ENCODE results near the gene NTN3. TPM values are rescaled to one million over a fixed set of nuclear protein-coding genes. Genes with fewer than 3 reads are reported as not detected.

Gene NTN3
- total and polyA plus RNA-seq, 9 donors = 0.12 to 0.34 (median 0.19) TPM; not detected in 5

DNA sequence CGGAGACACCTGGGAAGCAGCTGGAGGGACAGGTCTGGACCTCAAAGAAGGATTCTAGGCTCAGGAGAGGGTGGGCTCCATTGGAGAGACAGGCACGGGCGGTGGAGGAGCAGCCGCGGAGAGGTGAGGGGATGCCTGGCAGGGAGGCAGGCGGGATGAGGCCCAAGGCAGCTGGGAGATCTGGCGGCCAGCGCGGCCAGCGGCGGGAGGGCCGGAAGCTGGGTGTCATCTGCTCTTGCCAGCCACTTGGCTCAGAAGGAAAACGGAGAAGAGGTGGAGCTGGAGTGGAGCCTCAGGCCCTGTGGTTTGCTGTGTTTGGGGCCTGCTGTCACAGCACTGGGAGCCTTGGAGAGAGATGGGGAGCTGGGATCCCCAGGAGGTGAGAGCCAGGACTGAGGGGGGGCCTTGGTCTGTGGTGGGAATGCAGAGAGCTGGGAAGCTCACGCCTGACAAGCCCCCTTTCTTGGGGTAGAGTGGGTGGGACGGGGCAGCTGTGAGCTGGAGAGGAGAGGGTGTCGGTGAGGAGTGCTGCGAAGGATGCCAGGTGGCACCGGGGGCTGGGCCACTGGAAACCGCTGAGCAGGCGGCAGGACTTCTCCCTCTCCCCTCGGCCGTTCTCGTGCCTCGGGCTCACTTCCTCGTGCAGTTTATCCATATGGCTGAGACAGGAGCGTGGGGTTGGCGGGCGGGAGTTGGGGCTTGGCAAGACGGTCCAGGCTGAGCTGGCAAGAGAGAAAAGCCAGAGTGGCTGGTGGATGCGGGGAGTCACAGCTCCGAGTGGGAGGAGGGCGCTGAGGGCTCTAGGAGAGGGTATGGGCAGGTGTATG is 11.8 kb downstream of the NTN3 start:
- Histone ChIP-seq H3K4me3 (no peak overlapping the region), H3K36me3 (no peaks in the 10 kb centered on the region), H3K27me3 (no peaks in the 10 kb centered on the region), H3K9me3 (no peaks in the 10 kb centered on the region), H3K27ac (no peak overlapping the region), H3K4me1 (ENCODE audit: insufficient read depth) (peaks cover 14% of the 10 kb centered on the region)
- DNase-seq = peak; percentile 57 to 77 (median 67)
- intact Hi-C loops (cut with DNase I) = no loop called here
- TF ChIP-seq, protein P1, sequence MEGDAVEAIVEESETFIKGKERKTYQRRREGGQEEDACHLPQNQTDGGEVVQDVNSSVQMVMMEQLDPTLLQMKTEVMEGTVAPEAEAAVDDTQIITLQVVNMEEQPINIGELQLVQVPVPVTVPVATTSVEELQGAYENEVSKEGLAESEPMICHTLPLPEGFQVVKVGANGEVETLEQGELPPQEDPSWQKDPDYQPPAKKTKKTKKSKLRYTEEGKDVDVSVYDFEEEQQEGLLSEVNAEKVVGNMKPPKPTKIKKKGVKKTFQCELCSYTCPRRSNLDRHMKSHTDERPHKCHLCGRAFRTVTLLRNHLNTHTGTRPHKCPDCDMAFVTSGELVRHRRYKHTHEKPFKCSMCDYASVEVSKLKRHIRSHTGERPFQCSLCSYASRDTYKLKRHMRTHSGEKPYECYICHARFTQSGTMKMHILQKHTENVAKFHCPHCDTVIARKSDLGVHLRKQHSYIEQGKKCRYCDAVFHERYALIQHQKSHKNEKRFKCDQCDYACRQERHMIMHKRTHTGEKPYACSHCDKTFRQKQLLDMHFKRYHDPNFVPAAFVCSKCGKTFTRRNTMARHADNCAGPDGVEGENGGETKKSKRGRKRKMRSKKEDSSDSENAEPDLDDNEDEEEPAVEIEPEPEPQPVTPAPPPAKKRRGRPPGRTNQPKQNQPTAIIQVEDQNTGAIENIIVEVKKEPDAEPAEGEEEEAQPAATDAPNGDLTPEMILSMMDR (IDR thresholded peaks at IDR 0.05) = no peak
- TF ChIP-seq POLR2A (IDR thresholded peaks at IDR 0.05) (no peak), EP300 (IDR thresholded peaks at IDR 0.05) (no peak)
- WGBS, 3 donors = 14 to 20% (median 15%) methylated on average over 32 of the region's 32 CpGs

DNA sequence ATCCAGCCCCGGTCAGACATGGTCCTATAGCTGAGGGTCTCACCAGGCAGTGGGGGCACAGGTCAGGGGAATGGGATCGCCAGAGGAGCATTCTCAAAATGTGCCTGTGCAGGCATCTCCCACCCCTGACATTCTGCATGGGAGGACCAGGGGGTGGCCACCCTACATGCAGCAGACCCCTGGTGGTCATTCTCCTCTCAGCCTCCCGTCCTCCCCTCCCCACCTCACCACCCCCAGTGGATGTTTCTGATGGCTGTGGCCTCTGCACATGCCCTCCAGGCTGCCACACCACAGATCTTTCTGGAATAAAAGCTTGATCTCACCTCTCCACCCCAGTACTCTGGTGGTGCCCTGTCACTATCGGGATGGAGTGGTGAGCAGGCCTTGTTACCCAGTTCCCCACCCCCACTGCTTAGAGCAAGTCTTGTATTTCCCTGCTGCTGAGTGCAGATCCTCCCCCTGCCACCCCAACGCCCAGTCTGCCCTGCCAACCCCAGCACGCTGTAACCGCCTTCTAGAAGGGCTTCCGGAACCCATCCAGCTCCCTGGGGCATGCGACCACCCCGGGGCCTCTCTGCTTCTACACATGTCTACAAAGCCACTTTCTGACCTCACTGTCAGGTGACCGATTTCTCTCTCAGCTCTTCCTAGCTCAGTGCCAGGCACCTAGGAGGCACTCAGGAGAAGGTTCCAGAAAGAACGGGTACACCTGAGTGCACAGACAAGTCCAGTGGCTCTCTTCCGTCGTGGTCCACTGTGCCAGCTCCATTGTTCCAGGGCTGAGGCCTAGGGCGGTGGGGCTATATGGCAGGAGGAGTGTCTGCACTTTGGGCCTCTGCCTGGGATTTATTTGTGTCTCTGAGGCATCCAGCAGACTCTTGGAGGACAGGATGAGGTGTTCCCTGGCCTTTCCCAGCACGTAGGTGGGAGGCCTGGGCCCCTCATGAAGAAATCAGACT is 13.1 kb downstream of the NTN3 start:
- intact Hi-C loops (cut with DNase I) = no loop called here
- TF ChIP-seq, protein P1 (IDR thresholded peaks at IDR 0.05) = no peak
- TF ChIP-seq POLR2A (IDR thresholded peaks at IDR 0.05) (no peak), EP300 (IDR thresholded peaks at IDR 0.05) (no peak)
- no peak for DNase-seq
- Histone ChIP-seq H3K27me3 (no peaks in the 10 kb centered on the region), H3K4me3 (no peak overlapping the region), H3K27ac (no peak overlapping the region), H3K9me3 (no peaks in the 10 kb centered on the region), H3K36me3 (no peaks in the 10 kb centered on the region), H3K4me1 (ENCODE audit: insufficient read depth) (peaks cover 14% of the 10 kb centered on the region)
- WGBS, 3 donors = 89 to 93% (median 92%) methylated on average over 16 of the region's 16 CpGs

DNA sequence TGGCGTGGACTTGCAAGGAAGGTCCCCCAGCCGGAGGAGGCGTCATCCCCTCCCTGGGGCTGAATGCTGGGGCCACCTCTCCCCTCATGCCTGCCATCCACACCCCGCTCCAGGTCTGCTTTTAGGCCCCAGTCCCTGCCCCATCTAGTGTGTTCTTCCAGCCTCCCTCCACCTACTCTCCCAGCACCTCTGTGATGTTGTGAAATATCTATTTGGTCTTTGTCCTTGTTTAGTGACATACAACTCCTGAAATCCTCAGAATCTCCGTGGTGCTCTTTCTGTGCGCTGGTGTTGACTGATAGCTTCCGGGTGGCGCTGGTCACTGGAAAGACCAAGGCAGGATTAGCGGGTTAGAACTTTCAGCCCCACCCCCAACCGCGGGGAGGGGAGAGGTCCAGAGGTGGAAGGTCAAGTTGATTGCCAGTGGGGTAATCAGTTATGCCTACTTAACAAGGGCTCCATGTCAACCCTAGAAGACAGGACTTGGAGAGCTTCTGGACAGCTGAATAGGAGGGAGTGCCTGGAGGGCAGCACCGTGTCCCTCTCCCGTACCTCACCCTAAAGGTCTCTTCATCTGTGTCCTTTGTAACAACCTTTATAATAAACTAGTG is 13.9 kb downstream of the NTN3 start:
- no peak for TF ChIP-seq POLR2A (IDR thresholded peaks at IDR 0.05)
- no peak for TF ChIP-seq EP300 (IDR thresholded peaks at IDR 0.05)
- TF ChIP-seq, protein P1 (IDR thresholded peaks at IDR 0.05) = no peak
- 85 to 90% (median 87%) methylated on average over 13 of the region's 13 CpGs for WGBS, 3 donors
- Histone ChIP-seq H3K27ac (no peak overlapping the region), H3K4me1 (ENCODE audit: insufficient read depth) (peaks cover 14% of the 10 kb centered on the region), H3K36me3 (no peaks in the 10 kb centered on the region), H3K27me3 (no peaks in the 10 kb centered on the region), H3K9me3 (no peaks in the 10 kb centered on the region), H3K4me3 (no peak overlapping the region)
- intact Hi-C loops (cut with DNase I) = no loop called here
- DNase-seq = no peak

DNA sequence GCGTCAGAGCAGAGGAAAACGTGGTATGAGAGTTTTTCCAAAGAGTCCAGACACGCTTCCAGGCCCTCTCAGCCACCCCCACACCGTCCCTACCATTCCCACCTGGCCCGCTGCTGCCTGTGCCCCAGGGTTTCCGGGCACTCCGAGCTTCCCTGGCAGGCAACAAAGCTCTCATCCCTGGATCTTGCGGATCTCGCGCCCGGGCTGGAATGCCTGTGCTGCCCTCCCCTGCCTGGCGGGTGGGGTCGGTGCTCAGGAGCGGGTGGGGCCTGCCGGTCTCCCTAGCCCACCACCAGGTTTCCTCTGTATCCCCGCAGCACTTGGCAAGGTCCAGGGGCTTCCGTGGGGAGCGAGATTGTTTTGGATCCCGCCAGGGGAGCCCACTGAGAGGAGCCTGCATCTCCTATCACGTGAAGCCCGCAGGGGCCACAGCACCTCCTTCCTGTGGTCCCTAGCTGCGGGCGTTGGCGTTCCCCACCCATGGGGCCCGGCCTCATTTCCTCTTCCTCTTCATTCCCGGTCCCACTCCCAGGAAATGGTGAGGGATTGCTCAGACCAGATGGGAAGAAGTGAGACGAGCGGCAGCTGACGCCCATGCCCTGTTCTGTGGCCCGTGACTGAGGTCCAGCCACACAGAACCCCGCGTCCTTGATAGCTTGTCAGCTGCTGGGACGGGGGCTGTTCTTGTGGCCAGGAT is 14.9 kb downstream of the NTN3 start:
- no peaks in the 10 kb centered on the region for H3K27me3 ChIP-seq
- no peak for DNase-seq
- peaks cover 14% of the 10 kb centered on the region for H3K4me1 ChIP-seq (ENCODE audit: insufficient read depth)
- WGBS, 3 donors = 76 to 82% (median 80%) methylated on average over 32 to 33 of the region's 33 CpGs
- no peak for TF ChIP-seq EP300 (IDR thresholded peaks at IDR 0.05)
- no peak for TF ChIP-seq POLR2A (IDR thresholded peaks at IDR 0.05)
- TF ChIP-seq, protein P1 (IDR thresholded peaks at IDR 0.05) = no peak
- no peaks in the 10 kb centered on the region for H3K9me3 ChIP-seq
- intact Hi-C loops (cut with DNase I) = no loop called here
- H3K36me3 ChIP-seq = no peaks in the 10 kb centered on the region
- no peak overlapping the region for H3K27ac ChIP-seq
- no peak overlapping the region for H3K4me3 ChIP-seq
